Hindlimb muscle (tissue), 1 donor: ENCODE data around the gene CYP2D6. TPM values are rescaled to one million over a fixed set of nuclear protein-coding genes. Genes with fewer than 3 reads are reported as not detected.
"Not testable (repeated sequence)": the region's sequence is repeated elsewhere in the genome, so short reads cannot be mapped to it uniquely, and the experiment has no call there.

ENCODE experiments used
- DNase-seq: peaks from one replicate; pipeline ENCODE4 v3.0.0-alpha.2; 2013
- polyA plus RNA-seq: library from polyadenylated mRNA; unstranded; fragments of 120-200 nt; gene quantifications from one replicate; pipeline ENCODE4 v1.2.1, GENCODE V29; 2013; ENCODE audit not compliant: insufficient read length

CYP2D6 gene
- polyA plus RNA-seq, 1 donor = 1.4 TPM

DNA sequence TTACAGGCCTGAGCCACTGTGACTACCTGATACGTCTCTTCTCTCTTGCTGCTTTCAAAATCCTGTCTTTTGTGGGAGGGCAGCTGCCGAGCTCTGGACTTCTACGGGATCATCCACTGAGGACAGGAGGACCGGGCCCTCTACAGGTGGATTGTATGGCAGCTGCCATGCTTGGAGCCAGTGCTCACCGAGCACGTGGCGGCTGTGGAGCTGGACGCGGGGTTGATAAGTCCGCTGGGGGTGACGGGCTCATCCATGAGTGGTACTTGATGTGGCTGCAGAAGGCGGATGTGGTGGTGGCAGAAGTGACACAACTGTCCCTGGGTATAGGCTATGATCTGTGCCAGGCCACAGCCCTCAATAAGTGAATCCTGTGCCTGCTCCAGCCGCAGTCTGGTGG, 1.8 kb upstream of the CYP2D6 start:
- no peak for DNase-seq

DNA sequence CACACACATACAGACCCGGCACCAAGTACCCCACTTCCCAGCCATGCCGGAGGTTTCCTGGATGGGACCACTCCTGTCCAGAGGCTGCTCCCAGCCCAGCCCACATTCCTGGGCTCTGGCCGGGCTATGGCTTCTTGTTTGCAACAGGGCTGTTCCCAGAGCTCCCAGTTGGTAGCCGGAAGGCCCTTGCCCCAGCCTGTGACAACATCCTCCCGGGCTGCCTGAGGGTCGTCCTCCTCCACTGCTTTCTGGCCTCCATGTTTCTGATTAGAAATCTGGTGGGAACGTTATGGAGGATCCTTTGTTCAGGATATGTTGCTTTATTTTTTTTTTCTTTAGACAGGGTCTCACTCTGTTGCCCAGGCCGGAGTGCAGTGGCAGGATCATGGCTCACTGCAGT, 952 bp upstream of the CYP2D6 start:
- no peak for DNase-seq

DNA sequence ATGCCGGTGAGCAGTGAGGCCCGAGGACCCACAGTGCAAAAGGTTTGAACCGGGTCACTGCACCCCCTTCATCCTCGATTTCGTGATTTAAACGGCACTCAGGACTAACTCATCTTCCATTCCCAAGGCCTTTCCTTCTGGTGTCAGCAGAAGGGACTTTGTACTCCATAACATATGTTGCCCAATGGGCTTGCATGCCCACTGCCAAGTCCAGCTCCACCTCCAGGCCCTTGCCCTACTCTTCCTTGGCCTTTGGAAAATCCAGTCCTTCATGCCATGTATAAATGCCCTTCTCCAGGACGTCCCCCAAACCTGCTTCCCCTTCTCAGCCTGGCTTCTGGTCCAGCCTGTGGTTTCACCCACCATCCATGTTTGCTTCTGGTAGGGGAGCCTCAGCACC, 428 bp downstream of the CYP2D6 start:
- DNase-seq = not testable (repeated sequence)

DNA sequence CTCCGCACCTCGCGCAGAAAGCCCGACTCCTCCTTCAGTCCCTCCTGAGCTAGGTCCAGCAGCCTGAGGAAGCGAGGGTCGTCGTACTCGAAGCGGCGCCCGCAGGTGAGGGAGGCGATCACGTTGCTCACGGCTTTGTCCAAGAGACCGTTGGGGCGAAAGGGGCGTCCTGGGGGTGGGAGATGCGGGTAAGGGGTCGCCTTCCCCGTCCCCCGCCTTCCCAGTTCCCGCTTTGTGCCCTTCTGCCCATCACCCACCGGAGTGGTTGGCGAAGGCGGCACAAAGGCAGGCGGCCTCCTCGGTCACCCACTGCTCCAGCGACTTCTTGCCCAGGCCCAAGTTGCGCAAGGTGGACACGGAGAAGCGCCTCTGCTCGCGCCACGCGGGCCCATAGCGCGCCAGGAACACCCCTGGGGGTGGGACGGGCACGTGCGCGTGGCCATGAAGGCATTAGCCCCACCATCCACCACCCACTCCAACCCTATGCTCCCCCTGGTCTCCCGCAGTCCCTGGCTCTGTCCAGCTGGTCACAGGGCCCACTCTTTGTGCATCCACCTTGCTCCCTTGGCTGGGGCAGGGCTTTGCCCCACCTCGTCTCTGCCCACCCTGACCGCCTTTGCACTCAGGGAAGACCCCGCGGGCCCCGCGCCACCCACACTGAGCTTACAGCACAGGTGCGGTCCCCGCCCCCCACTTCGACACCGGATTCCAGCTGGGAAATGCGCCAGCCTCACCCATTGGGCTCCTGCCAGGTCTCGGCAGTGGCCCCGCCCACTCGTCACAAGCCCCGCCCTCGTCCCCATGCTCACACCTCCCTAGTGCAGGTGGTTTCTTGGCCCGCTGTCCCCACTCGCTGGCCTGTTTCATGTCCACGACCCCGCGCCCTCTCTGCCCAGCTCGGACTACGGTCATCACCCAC, 1.6 kb downstream of the CYP2D6 start:
- DNase-seq = not testable (repeated sequence)

DNA sequence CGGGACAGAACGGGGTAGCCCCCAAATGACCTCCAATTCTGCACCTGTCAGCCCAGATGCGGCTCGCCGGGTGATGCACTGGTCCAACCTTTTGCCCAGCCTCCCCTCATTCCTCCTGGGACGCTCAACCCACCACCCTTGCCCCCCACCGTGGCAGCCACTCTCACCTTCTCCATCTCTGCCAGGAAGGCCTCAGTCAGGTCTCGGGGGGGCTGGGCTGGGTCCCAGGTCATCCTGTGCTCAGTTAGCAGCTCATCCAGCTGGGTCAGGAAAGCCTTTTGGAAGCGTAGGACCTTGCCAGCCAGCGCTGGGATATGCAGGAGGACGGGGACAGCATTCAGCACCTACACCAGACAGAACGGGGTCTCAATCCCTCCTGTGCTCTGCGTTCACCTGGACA, 2.6 kb downstream of the CYP2D6 start:
- not testable (repeated sequence) for DNase-seq

DNA sequence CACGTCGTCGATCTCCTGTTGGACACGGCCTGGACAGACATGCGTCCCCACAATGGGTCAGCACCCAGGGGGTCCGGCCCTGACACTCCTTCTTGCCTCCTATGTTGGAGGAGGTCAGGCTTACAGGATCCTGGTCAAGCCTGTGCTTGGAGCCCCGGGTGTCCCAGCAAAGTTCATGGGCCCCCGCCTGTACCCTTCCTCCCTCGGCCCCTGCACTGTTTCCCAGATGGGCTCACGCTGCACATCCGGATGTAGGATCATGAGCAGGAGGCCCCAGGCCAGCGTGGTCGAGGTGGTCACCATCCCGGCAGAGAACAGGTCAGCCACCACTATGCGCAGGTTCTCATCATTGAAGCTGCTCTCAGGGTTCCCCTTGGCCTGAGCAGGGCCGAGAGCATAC, 3.0 kb downstream of the CYP2D6 start:
- DNase-seq = no peak

DNA sequence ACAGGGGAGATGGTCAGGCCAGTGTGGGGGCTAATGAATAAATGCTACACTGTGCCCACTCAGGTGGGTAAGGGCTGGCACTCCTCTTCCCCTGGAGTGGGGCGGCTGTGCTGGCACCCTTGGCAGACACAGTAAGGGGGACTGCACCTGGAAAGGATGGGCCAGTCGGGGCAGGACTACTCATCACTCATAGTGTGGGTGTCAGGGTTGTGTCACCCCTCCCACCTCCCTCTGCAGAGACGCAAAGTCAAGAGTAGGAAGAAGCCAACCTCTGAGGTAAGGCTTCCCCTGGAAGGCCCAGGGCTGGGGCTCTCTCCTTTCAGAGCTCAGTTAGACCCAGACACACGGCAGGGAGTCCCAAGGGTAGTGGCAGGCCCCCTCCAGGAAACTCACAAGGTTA, 7.1 kb downstream of the CYP2D6 start:
- DNase-seq = not testable (repeated sequence)

DNA sequence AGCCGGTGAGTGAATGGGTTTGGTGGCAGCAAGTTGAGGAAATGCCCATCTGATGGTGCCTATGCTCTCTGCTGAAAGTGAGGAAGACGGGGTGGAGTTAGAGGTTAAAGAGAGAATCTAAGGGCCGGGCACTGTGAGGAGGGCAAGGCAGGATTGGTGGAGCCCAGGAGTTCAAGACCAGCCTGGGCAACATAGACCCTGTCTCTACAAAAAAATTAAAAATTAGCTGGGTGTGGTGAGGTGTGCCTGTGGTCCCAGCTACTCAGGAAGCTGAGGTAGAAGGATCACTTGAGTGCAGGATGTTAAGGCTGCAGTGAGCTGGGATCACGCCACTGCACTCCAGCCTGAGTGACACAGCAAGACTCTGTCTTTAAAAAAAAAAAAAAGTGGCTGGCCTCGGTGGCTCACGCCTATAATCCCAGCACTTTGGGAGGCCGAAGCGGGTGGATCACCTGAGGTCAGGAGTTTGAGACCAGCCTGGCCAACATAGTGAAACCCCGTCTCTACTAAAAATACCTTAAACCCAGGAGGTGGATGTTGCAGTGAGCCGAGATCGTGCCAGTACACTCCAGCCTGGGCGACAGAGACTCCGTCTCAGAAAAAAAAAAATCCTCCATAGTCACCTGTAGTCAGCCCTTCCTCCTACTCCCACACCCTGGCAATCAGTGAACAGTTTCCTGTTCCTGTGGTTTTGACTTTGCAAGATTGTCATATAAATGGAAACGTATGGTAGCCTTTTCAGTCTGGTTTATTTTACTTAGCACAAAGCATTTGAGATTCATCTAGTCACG, 10.2 kb downstream of the CYP2D6 start:
- not testable (repeated sequence) for DNase-seq

DNA sequence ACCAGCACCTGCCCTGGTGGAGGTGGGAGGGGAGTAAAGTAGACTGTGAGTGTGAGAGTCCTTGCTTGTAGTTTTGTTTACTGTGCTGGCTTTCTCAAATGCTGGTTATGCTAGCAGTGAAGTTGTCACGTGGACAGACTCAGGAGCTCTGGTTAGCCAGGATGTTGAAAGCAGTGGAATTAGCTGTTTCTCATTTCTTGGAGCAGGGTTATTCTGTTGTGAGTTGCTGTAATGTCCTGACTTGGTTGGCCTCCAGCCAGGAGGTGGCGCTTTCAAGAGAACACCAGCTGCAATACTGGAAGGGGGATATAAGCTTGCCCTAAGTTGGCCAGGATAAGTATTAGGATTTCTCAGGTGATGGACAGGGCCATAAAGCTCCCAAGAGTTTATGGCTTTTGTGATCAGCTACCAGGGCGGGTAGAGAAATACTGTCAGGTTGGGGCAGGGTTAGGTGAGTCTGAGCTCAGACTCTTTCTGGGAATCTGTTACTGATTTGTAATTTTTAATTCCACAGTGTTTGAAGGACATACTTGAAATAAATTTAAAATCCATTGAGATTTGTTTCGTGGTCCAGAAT, 13.7 kb downstream of the CYP2D6 start:
- no peak for DNase-seq

DNA sequence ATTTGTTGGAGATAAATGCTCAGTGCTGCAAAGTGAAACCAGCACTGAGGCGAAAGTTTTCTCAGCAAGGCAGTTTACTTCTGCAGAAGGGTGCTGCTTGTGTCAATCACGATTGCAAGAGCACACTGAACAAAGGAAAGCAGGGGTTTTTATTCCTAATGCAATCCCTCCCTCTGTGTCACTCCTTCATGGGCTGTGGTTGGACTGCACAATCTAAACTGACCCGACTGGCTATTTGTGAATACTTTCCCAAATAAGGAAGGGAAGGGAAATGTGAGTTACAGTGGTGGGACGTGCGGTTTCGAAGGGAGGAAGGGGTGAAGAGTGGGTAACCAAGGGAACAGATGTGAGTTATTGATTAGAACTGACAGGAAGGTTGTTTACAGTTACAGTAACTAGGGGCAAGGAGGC, 15.2 kb downstream of the CYP2D6 start:
- not testable (repeated sequence) for DNase-seq

DNA sequence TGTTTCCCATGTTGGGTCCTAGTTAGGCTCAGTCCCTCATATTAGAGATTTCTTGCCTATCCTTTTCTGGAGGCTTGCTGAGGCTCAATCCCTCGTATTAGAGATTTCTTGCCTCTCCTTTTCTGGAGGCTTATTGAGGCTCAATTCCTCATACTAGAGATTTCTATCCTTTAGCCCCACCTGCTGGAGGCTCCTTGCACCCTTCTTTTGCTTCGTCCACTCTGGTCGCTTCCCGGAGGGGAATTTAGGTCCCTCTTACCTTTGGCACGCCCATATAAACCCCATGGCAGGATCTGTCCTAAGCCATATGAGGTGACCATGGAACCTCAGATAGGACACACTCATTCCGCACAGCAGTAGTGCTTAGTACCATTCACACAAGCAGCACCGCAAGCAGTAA, 15.9 kb downstream of the CYP2D6 start:
- no peak for DNase-seq

DNA sequence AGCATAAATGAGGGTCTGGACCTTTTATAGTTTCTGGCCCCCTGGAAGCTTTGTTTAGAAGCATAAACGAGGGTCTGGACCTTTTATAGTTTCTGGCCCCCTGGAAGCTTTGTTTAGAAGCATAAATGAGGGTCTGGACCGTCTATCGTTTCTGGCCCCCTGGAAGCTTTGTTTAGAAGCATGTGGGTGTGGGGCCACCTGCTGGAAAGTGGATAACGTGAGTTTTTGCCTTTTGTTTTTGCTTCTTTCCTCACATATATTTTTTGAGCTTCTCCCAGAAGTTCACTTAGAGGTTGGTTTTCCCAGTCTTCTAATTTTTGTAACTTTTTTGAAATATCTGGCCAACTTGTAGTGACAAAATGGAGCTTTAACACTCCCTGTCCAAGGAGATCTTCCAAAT, 17.8 kb downstream of the CYP2D6 start:
- DNase-seq = not testable (repeated sequence)

DNA sequence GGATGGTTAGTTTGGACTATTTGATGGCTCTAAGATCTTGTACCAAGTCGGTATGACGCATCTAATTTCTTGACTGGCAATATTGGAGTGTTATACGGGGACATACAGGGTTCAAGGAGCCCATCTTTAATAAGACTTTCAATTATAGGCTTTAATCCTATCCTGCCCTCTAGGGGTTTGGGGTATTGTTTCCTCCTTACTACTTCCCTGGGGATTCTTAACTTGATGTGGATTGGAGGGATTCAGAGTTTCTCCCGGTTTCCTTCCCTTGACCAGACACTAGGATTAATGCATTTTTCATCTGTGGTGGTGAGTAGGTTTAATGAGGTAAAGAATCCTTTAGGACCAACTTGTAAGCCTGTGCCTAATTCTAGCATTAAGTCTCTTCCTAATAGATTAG, 18.8 kb downstream of the CYP2D6 start:
- DNase-seq = no peak

DNA sequence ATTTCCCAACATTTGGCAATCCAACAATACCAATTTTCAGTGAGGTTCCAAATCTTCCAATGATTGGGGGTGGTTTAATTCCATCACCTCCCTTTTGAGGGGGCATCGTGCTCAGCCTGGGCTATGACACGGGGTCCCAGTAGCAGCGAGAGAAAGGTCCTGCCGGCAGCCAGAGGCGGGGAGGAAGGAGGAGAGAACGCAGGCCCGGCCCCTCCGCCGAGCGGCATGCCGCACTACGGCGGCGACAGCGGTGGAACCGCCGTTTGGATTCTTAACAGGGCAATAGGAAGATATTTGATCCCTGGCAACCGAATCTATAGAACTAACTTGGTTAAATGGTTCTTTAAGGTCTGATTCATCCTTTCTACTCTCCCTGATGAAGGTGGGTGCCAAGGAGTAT, 21.8 kb downstream of the CYP2D6 start:
- no peak for DNase-seq

DNA sequence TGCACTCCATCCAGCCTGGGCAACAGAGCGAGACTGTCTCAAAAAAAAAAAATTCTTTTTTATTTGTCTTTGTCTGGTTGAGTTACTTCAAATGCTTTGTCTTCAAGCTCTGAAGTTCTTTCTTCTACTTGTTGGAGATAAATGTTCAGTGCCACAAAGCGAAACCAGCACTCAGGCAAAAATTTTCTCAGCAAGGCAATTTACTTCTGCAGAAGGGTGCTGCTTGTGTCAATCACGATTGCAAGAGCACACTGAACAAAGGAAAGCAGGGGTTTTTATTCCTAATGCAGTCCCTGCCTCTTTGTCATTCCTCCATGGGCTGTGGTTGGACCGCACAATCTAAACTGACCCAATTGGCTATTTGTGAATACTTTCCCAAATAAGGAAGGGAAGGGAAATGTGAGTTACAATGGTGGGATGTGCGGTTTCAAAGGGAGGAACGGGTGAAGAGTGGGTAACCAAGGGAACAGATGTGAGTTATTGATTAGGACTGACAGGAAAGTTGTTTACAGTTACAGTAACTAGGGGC, 26.2 kb downstream of the CYP2D6 start:
- DNase-seq = not testable (repeated sequence)

DNA sequence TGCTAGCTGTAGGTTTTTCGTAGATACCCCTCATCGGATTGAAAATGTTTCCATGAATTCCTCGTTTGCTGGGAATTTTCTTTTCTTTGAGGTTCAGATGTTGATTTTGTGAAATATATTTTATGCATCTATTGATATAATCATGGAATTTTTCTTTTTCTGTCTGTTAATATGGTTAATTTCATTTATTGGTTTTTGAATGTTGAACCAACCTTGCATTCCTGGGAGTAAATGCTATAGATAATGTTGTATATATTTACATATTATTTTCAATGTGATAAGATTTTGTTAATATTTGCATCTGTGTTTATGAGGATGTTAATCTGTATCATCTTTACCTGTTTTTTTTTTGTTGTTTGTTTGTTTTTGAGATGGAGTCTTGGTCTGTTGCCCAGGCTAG, 29.4 kb downstream of the CYP2D6 start:
- DNase-seq = no peak

DNA sequence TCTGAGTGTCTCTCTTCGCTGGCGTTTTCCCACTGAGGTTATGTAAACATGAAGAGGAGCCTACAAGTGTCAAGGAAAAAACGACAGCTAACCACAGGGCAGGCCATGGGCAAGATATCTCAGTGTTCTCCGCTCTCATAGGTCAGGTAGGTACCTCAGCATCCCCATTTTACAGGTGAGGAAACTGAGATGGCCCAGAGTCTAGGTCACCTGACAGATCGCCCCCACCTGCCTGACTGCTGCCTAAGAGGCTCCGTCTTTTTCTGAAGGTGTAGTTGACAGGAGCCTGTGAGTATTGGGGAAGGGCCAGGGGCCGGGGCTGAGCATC, 39.2 kb downstream of the CYP2D6 start:
- no peak for DNase-seq

DNA sequence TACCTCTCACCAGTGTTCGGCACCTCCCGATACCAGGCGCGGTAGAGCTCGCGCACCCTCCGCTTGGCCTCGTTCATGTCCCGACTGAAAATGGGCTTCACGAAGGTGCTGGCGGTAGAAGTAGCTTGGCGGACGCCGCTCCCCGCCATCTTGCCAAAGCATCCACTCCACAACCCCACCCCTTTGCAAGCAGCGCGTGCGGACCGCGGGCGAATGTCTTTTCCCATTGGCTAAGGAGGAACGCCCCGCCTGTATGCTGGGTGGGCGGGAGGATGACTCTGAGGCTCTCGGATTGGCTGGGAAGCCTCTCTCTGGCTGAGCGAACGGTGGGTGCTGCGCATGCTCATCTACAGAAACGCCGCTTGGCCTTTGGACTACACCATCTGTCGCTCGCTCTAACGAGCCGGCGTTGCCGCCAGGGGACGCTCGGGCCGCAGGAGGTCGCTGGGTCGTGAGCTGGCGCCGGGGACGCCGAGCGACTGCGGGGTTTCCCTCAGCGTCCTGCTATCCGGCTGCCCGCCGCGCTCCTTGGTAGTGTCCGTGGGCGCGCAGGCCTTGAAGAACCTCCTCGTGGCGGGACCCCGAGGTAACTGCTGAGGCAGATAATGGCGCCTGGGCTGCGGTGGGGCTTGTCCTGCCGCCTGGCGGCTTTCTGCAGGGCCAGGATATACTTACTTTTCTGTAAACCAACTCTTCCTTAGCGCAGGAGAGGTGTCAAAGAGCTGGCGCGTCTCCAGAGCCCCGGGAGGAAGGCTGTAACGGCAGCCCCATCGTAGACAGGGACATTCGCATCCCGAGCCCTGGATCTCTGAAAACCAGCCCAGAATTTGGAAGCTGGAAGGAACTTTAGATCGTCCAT, 39.8 kb downstream of the CYP2D6 start, which contains the start of gene NDUFA6:
TSS of gene NDUFA6 (minus strand) at position 177 of the 859 bp plus-strand sequence. CDS start at position 149, 28 bp downstream.
- DNase-seq = peak; percentile 97

DNA sequence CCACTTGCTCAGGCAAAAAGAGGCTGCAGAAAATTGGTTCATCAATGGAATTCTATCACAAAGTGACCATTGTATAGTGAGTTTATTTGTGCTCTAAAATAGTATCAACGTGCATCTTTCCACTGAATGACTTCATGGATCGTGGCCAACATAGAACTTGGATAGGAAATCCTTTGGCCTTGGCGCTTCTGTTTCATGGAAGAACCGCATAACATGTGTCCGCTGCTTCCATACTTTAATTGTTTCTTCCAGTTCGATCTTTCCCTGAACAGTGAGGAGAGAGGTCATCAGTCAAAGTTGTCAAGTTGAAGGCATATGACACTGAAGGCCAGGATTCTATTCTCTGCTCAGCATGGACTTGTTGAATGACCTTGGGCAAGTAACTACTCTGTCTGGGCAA, 44.6 kb downstream of the CYP2D6 start:
- no peak for DNase-seq

DNA sequence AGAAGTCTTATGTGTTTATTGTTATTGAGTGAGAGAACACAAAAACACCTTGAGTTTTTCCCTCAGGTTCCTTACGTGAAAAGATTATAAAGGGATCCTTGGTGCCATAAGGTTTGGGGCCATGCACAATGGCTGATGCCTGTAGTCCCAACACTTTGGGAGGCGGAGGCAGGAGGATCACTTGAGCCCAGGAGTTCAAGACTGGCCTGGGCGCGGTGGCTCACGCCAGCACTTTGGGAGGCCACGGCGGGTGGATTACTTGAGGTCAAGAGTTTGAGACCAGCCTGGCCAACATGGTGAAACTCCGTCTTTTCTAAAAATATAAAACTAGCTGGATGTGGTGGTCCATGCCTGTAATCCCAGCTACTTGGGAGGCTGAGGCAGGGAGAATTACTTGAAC, 45.7 kb downstream of the CYP2D6 start:
- no peak for DNase-seq

DNA sequence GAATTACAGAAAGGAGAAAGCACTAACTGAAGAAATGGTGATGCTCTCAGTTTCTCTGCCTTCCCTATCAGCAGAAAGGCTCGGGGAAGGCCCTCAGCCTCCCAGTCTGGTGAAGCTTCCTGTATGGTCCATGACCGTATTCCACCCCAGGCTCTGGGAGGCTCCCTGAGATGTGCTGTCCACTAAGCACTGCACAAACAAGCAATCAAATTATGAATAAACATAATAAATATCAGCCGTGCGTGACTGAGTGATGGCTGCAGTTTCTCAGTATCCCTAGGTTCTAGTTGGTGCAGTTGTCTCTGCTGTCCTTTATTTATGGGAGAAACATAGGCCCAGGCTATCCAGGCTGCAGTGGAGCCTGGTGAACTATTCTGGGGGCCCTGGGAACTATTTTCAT, 47.5 kb downstream of the CYP2D6 start:
- no peak for DNase-seq

DNA sequence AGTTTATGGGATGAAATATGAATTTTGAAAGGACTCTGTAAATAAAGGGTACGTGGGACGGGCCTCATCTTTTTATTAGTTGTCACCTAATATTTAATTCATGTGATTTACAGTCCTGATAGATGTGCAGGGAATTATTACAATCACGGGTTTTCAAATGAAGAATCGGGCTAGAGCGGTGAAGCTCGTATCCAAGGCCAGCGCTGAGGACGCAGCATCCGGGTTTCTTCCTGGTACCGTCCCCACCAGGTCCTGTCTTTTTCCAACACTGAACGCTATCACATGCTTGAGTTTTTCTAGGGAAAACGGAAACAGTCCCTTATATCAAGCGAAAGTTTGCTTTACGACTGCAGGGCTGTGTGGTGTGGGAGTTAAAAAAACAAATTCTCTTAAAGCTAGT, 50.3 kb downstream of the CYP2D6 start:
- no peak for DNase-seq
